Measurements from ENCODE around the gene KCNN1. TPM values are rescaled to one million over a fixed set of nuclear protein-coding genes. Genes with fewer than 3 reads are reported as not detected.

KCNN1 gene
- total and polyA plus RNA-seq, 9 of the 15 experiments (the other 6 are each of a cell fraction or from before 2014, with no cell fraction given) = 0.01 to 6.2 (median 0.72) TPM

DNA sequence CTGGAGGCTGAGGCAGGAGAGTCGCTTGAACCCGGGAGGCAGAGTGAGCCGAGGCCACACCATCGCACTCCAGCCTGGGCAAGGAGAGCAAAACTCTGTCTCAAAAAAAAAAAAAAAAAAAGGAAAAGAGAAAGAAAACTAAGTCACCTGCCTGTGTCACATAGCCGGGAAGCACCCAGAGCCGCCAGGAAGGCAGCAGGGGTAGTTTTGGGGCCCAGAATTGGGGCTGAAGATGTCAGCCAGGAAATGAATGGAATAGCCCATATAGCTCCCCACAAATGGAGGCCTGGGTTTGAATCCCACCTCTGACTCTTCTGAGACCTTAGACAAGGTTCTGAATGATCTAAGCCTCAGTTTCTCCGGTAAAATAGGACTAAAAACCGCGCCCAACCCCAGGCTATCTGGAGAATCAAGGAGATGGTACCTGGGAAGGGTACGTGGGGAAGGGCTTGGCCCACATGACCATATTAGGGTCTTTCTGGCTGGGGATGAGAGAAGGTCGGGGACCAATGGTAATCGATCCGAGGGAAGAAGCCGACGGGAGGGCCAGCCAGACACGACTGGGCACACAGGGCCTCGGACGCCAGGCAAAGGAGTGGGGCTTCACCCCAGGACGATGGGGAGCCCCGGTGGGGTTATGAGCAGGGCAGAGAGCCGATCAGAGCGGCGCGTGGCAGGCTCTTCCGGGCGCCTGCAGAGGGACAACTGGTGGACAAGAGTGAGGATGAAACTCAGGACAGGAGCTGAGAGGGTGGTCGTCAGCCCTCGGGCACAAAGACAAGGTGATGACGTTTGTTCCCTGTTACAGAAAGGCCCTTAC lies 19.7 kb upstream of the KCNN1 start (continued):
- TF ChIP-seq, protein P1, sequence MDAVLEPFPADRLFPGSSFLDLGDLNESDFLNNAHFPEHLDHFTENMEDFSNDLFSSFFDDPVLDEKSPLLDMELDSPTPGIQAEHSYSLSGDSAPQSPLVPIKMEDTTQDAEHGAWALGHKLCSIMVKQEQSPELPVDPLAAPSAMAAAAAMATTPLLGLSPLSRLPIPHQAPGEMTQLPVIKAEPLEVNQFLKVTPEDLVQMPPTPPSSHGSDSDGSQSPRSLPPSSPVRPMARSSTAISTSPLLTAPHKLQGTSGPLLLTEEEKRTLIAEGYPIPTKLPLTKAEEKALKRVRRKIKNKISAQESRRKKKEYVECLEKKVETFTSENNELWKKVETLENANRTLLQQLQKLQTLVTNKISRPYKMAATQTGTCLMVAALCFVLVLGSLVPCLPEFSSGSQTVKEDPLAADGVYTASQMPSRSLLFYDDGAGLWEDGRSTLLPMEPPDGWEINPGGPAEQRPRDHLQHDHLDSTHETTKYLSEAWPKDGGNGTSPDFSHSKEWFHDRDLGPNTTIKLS (IDR thresholded peaks at IDR 0.05; ENCODE audit: borderline replicate concordance, low read depth) = no peak
- TF ChIP-seq CTBP1 (IDR thresholded peaks at IDR 0.05; ENCODE audit: borderline replicate concordance) (peak; percentile 3; the same call in 1 of the 2 replicates), POLR2B (IDR thresholded peaks at IDR 0.05; ENCODE audit: low read depth, partially characterized antibody) (no peak), BCOR (IDR thresholded peaks at IDR 0.05) (no peak), STAT5B (CRISPR knock-in tag; IDR thresholded peaks at IDR 0.05) (no peak), MIER1 (IDR thresholded peaks at IDR 0.05; ENCODE audit: low read depth) (no peak), POLR2AphosphoS2 (IDR thresholded peaks at IDR 0.05; ENCODE audit: low read length) (no peak), RBM17 (IDR thresholded peaks at IDR 0.05; ENCODE audit: borderline replicate concordance, low read depth, low read length) (no peak), ATF2 (CRISPR knock-in tag; IDR thresholded peaks at IDR 0.05) (no peak), MYNN (IDR thresholded peaks at IDR 0.05) (no peak), MYNN (CRISPR knock-in tag; IDR thresholded peaks at IDR 0.05) (no peak)
- TF ChIP-seq, protein P2, sequence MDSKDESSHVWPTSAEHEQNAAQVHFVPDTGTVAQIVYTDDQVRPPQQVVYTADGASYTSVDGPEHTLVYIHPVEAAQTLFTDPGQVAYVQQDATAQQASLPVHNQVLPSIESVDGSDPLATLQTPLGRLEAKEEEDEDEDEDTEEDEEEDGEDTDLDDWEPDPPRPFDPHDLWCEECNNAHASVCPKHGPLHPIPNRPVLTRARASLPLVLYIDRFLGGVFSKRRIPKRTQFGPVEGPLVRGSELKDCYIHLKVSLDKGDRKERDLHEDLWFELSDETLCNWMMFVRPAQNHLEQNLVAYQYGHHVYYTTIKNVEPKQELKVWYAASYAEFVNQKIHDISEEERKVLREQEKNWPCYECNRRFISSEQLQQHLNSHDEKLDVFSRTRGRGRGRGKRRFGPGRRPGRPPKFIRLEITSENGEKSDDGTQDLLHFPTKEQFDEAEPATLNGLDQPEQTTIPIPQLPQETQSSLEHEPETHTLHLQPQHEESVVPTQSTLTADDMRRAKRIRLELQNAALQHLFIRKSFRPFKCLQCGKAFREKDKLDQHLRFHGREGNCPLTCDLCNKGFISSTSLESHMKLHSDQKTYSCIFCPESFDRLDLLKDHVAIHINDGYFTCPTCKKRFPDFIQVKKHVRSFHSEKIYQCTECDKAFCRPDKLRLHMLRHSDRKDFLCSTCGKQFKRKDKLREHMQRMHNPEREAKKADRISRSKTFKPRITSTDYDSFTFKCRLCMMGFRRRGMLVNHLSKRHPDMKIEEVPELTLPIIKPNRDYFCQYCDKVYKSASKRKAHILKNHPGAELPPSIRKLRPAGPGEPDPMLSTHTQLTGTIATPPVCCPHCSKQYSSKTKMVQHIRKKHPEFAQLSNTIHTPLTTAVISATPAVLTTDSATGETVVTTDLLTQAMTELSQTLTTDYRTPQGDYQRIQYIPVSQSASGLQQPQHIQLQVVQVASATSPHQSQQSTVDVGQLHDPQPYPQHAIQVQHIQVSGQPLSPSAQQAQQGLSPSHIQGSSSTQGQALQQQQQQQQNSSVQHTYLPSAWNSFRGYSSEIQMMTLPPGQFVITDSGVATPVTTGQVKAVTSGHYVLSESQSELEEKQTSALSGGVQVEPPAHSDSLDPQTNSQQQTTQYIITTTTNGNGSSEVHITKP (IDR thresholded peaks at IDR 0.05; ENCODE audit: partially characterized antibody) = peak; percentile 78
- TF ChIP-seq, protein P3, sequence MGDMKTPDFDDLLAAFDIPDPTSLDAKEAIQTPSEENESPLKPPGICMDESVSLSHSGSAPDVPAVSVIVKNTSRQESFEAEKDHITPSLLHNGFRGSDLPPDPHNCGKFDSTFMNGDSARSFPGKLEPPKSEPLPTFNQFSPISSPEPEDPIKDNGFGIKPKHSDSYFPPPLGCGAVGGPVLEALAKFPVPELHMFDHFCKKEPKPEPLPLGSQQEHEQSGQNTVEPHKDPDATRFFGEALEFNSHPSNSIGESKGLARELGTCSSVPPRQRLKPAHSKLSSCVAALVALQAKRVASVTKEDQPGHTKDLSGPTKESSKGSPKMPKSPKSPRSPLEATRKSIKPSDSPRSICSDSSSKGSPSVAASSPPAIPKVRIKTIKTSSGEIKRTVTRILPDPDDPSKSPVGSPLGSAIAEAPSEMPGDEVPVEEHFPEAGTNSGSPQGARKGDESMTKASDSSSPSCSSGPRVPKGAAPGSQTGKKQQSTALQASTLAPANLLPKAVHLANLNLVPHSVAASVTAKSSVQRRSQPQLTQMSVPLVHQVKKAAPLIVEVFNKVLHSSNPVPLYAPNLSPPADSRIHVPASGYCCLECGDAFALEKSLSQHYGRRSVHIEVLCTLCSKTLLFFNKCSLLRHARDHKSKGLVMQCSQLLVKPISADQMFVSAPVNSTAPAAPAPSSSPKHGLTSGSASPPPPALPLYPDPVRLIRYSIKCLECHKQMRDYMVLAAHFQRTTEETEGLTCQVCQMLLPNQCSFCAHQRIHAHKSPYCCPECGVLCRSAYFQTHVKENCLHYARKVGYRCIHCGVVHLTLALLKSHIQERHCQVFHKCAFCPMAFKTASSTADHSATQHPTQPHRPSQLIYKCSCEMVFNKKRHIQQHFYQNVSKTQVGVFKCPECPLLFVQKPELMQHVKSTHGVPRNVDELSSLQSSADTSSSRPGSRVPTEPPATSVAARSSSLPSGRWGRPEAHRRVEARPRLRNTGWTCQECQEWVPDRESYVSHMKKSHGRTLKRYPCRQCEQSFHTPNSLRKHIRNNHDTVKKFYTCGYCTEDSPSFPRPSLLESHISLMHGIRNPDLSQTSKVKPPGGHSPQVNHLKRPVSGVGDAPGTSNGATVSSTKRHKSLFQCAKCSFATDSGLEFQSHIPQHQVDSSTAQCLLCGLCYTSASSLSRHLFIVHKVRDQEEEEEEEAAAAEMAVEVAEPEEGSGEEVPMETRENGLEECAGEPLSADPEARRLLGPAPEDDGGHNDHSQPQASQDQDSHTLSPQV (IDR thresholded peaks at IDR 0.05) = 0 out of 2 replicates have a peak, but pooled peaks have one; percentile 1
- TF ChIP-seq, protein P4, sequence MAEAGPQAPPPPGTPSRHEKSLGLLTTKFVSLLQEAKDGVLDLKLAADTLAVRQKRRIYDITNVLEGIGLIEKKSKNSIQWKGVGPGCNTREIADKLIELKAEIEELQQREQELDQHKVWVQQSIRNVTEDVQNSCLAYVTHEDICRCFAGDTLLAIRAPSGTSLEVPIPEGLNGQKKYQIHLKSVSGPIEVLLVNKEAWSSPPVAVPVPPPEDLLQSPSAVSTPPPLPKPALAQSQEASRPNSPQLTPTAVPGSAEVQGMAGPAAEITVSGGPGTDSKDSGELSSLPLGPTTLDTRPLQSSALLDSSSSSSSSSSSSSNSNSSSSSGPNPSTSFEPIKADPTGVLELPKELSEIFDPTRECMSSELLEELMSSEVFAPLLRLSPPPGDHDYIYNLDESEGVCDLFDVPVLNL (CRISPR knock-in tag; IDR thresholded peaks at IDR 0.05; ENCODE audit: low read depth) = no peak
- TF ChIP-seq, protein P5, sequence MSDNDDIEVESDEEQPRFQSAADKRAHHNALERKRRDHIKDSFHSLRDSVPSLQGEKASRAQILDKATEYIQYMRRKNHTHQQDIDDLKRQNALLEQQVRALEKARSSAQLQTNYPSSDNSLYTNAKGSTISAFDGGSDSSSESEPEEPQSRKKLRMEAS (CRISPR knock-in tag; IDR thresholded peaks at IDR 0.05) = 0 out of 2 replicates have a peak, but pooled peaks have one; percentile 41

All from K562 (cell line).